ENCODE measurements around the gene ABLIM1. TPM values are rescaled to one million over a fixed set of nuclear protein-coding genes. Genes with fewer than 3 reads are reported as not detected.

ABLIM1 gene
- total and polyA plus RNA-seq, 10 of the 15 experiments (the other 5 are each of a cell fraction or from before 2014, with no cell fraction given) = 14.2 to 50.5 (median 28.1) TPM

DNA sequence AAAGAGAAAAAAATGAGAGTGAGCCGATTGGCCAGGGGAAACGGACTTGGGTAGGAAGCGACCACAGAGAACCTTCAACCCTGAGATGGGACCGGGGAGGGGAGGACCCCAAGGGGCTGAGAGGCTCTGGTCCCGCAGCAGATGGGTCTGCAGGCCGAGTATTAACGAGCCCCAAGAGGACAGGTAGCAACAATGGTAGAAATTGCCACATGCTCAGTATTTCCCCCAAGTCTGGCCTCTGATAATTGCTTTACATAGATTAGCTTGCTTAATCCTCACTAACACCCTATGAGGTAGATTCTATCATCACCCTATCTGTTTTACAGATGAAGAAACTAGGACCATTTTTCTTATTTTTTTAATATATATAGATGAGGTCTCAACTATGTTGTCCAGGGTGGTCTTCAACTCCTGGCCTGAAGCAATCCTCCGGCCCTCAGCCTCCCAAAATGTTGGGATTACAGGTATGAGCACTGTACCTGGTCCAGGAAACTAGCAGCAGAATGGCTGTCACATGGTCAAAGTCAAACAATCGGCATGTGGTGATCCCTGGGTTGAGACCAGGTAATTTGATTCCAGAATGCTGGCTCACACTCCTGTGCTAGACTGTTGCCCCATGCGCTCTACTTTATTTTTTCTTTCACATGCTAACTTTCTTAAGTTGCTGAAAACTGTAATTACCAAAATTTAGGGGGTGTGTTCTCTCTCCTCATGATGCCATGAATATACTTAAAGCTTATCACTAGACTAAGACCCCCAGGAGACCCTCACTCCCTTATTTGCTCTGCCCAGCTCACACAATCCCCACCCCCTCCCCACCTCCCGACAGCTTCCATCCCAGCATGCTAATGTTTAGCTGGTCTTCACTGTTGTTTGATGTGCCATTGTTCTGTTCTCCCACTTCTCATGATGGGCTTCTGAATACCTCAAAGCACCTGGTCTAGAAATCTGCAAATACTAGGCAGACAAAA is 185.9 kb downstream of the ABLIM1 start:
- H3K9ac ChIP-seq (ENCODE audit: control insufficient read depth, insufficient read depth, low read length) = no peak overlapping the region
- H3K4me2 ChIP-seq (ENCODE audit: control insufficient read depth, insufficient read depth) = no peak overlapping the region
- ATAC-seq (no peak; the same call in 2 of the 3 replicates), DNase-seq (ENCODE audit: low read depth, low spot score) (no peak), FAIRE-seq (no peak)
- intact Hi-C loops (cut with micrococcal nuclease; ENCODE audit: unreplicated experiment) (loop anchor here (1.0 to 2.0 kb wide), 6 partner anchors 54 to 659 kb away; no protein-coding TSS in a partner anchor), in situ Hi-C loops (cut with MboI) (loop anchor here (5.0 to 10.0 kb wide), 3 partner anchors 225 to 653 kb away; no protein-coding TSS in a partner anchor)
- H3K4me1 ChIP-seq (ENCODE audit: control insufficient read depth, insufficient read depth, low read length) = 0 out of 2 replicates have a peak, but pooled peaks cover 3% of the 10 kb centered on the region
- no peaks in the 10 kb centered on the region for H3K79me2 ChIP-seq (ENCODE audit: control insufficient read depth, insufficient read depth, low read length)
- H3K27ac ChIP-seq (ENCODE audit: control insufficient read depth, insufficient read depth) = no peak overlapping the region
- SMC1A ChIA-PET (ENCODE audit: uncharacterized antibody, unreplicated experiment) = interaction anchor here (0.6 to 5.4 kb wide), 31 partner anchors 10 to 658 kb away, joined by 3 to 54 read pairs (median 6); no protein-coding TSS in a partner anchor
- H2AFZ ChIP-seq (ENCODE audit: control insufficient read depth, low read depth, low read length) = no peak overlapping the region
- H3K36me3 ChIP-seq (ENCODE audit: control insufficient read depth in 2 of 2, insufficient read depth in 2 of 2, low read length in 1 of 2) = peaks cover 0 to 3% of the 10 kb centered on the region in 2 experiments; a peak in 1 of 4 replicates
- WGBS (ENCODE audit: insufficient coverage, insufficient replicate concordance, low lambda C conversion rate, missing lambda C conversion rate) = 60% methylated on average over 11 of the region's 11 CpGs
- no peaks in the 10 kb centered on the region for H4K20me1 ChIP-seq (ENCODE audit: control insufficient read depth, insufficient read depth)
- TF ChIP-seq HDAC2 (IDR thresholded peaks at IDR 0.05) = no peak
- TF ChIP-seq RFX5 (IDR thresholded peaks at IDR 0.05; ENCODE audit: low read depth, low read length) = no peak
- TF ChIP-seq ZSCAN29 (IDR thresholded peaks at IDR 0.05) = no peak
- no peak for TF ChIP-seq BRCA1 (IDR thresholded peaks at IDR 0.05; ENCODE audit: low read depth, low read length)
- TF ChIP-seq, protein P1, sequence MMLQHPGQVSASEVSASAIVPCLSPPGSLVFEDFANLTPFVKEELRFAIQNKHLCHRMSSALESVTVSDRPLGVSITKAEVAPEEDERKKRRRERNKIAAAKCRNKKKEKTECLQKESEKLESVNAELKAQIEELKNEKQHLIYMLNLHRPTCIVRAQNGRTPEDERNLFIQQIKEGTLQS (IDR thresholded peaks at IDR 0.05; ENCODE audit: borderline replicate concordance, extremely low read depth, low read depth, low read length) = no peak
- no peak for TF ChIP-seq KAT2A (conservative IDR thresholded peaks at IDR 0.05; ENCODE audit: control insufficient read depth, low read depth, low read length)
- TF ChIP-seq, protein P2, sequence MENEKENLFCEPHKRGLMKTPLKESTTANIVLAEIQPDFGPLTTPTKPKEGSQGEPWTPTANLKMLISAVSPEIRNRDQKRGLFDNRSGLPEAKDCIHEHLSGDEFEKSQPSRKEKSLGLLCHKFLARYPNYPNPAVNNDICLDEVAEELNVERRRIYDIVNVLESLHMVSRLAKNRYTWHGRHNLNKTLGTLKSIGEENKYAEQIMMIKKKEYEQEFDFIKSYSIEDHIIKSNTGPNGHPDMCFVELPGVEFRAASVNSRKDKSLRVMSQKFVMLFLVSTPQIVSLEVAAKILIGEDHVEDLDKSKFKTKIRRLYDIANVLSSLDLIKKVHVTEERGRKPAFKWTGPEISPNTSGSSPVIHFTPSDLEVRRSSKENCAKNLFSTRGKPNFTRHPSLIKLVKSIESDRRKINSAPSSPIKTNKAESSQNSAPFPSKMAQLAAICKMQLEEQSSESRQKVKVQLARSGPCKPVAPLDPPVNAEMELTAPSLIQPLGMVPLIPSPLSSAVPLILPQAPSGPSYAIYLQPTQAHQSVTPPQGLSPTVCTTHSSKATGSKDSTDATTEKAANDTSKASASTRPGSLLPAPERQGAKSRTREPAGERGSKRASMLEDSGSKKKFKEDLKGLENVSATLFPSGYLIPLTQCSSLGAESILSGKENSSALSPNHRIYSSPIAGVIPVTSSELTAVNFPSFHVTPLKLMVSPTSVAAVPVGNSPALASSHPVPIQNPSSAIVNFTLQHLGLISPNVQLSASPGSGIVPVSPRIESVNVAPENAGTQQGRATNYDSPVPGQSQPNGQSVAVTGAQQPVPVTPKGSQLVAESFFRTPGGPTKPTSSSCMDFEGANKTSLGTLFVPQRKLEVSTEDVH (IDR thresholded peaks at IDR 0.05; ENCODE audit: low read depth, partially characterized antibody) = no peak
- TF ChIP-seq, protein P3, sequence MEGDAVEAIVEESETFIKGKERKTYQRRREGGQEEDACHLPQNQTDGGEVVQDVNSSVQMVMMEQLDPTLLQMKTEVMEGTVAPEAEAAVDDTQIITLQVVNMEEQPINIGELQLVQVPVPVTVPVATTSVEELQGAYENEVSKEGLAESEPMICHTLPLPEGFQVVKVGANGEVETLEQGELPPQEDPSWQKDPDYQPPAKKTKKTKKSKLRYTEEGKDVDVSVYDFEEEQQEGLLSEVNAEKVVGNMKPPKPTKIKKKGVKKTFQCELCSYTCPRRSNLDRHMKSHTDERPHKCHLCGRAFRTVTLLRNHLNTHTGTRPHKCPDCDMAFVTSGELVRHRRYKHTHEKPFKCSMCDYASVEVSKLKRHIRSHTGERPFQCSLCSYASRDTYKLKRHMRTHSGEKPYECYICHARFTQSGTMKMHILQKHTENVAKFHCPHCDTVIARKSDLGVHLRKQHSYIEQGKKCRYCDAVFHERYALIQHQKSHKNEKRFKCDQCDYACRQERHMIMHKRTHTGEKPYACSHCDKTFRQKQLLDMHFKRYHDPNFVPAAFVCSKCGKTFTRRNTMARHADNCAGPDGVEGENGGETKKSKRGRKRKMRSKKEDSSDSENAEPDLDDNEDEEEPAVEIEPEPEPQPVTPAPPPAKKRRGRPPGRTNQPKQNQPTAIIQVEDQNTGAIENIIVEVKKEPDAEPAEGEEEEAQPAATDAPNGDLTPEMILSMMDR (IDR thresholded peaks at IDR 0.05 in 2 of 3, conservative IDR thresholded peaks at IDR 0.05 in 1 of 3; ENCODE audit: control insufficient read depth in 2 of 3, extremely low read depth in 1 of 3, insufficient read depth in 1 of 3, low read depth in 3 of 3, low read length in 3 of 3) = no peak
- TF ChIP-seq RCOR1 (conservative IDR thresholded peaks at IDR 0.05; ENCODE audit: low read depth, low read length) = no peak
- no peak for TF ChIP-seq JUND (IDR thresholded peaks at IDR 0.05; ENCODE audit: low read depth, low read length)
- no peak for TF ChIP-seq NFYA (IDR thresholded peaks at IDR 0.05; ENCODE audit: borderline replicate concordance, low read depth, low read length)
- no peak for TF ChIP-seq PML (IDR thresholded peaks at IDR 0.05; ENCODE audit: low read length)
- no peak for TF ChIP-seq ZNF207 (IDR thresholded peaks at IDR 0.05; ENCODE audit: borderline replicate concordance)
- no peak for TF ChIP-seq SUPT20H (IDR thresholded peaks at IDR 0.05; ENCODE audit: borderline replicate concordance, control insufficient read depth, low read depth, low read length)
- TF ChIP-seq, protein P4, sequence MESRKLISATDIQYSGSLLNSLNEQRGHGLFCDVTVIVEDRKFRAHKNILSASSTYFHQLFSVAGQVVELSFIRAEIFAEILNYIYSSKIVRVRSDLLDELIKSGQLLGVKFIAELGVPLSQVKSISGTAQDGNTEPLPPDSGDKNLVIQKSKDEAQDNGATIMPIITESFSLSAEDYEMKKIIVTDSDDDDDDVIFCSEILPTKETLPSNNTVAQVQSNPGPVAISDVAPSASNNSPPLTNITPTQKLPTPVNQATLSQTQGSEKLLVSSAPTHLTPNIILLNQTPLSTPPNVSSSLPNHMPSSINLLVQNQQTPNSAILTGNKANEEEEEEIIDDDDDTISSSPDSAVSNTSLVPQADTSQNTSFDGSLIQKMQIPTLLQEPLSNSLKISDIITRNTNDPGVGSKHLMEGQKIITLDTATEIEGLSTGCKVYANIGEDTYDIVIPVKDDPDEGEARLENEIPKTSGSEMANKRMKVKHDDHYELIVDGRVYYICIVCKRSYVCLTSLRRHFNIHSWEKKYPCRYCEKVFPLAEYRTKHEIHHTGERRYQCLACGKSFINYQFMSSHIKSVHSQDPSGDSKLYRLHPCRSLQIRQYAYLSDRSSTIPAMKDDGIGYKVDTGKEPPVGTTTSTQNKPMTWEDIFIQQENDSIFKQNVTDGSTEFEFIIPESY (IDR thresholded peaks at IDR 0.05) = no peak
- no TSS peak for BruUV-seq (replicated peaks)
- no peaks in the 10 kb centered on the region for H3K9me3 ChIP-seq (replicated peaks; ENCODE audit: control insufficient read depth, insufficient read depth, low read length)
- RAD21 ChIA-PET (ENCODE audit: unreplicated experiment) = interaction anchor here (0.6 to 2.9 kb wide), 26 partner anchors 14 to 658 kb away, joined by 3 to 56 read pairs (median 4); no protein-coding TSS in a partner anchor
- no peaks in the 10 kb centered on the region for H3K27me3 ChIP-seq (replicated peaks in 1 of 2; ENCODE audit: control insufficient read depth in 2 of 2, insufficient read depth in 2 of 2, low read length in 1 of 2)
- POLR2A ChIA-PET = no interaction called here
- CTCF ChIA-PET = interaction anchor here (0.6 to 4.5 kb wide), 50 partner anchors 9 to 1609 kb away, joined by 3 to 98 read pairs (median 6); no protein-coding TSS in a partner anchor
- no peak overlapping the region for H3K4me3 ChIP-seq
